Neural progenitor cell (in vitro differentiated cells): ENCODE measurements around the gene GSDMA. TPM values are rescaled to one million over a fixed set of nuclear protein-coding genes. Genes with fewer than 3 reads are reported as not detected.

Experiments used
- DNase-seq: peaks from one replicate; pipeline ENCODE4 v3.0.0-alpha.2; 2016; ENCODE audit warnings: low spot score
- H2AFZ ChIP-seq: fragments of 200-600 bp; sonication (generic); replicated peaks from 2 replicates; pipeline ENCODE4 v1.6.1; 2016; ENCODE audit warnings: antibody characterized with exemption
- H3F3A ChIP-seq: fragments of 200-600 bp; sonication (generic); 2 replicates; pipeline ENCODE4 v1.6.1; 2016; ENCODE audit warnings: antibody characterized with exemption, low read depth
- H3K27ac ChIP-seq: fragments of 200-600 bp; sonication (generic); 2 replicates; pipeline ENCODE4 v1.5.1; 2016; ENCODE audit warnings: mild to moderate bottlenecking
- H3K27me3 ChIP-seq: fragments of 200-600 bp; sonication (generic); 2 replicates; pipeline ENCODE4 v1.6.1; 2016; ENCODE audit warnings: mild to moderate bottlenecking, moderate library complexity
- H3K36me3 ChIP-seq: fragments of 200-600 bp; sonication (generic); 2 replicates; pipeline ENCODE4 v1.5.1; 2016
- H3K4me1 ChIP-seq: fragments of 200-600 bp; sonication (generic); 2 replicates; pipeline ENCODE4 v1.6.1; 2016; ENCODE audit warnings: mixed run types
- H3K4me2 ChIP-seq: fragments of 200-600 bp; sonication (generic); 2 replicates; pipeline ENCODE4 v1.6.1; 2016
- H3K4me3 ChIP-seq: fragments of 200-600 bp; sonication (generic); 2 replicates; pipeline ENCODE4 v1.5.1; 2016
- H3K79me2 ChIP-seq: fragments of 200-600 bp; sonication (generic); 2 replicates; pipeline ENCODE4 v1.6.1; 2016; ENCODE audit warnings: low read depth
- H3K9ac ChIP-seq: fragments of 200-600 bp; sonication (generic); 2 replicates; pipeline ENCODE4 v1.6.1; 2016
- H3K9me3 ChIP-seq: fragments of 200-600 bp; sonication (generic); 2 replicates; pipeline ENCODE4 v1.5.1; 2016; ENCODE audit warnings: low read depth
- H4K20me1 ChIP-seq: fragments of 200-600 bp; sonication (generic); 2 replicates; pipeline ENCODE4 v1.6.1; 2016; ENCODE audit warnings: low read depth
- H3K27ac Mint-ChIP-seq: 3 replicates; pipeline ENCODE4 v1.8.0; 2021; ENCODE audit warnings: mixed read lengths
- H3K27me3 Mint-ChIP-seq: 2 replicates; pipeline ENCODE4 v1.8.0; 2022; ENCODE audit warnings: low read depth, mild to moderate bottlenecking, inconsistent platforms, moderate library complexity, mixed read lengths; ENCODE audit not compliant: insufficient read depth
- H3K36me3 Mint-ChIP-seq: 3 replicates; pipeline ENCODE4 v1.8.0; 2021; ENCODE audit warnings: mixed read lengths
- H3K4me1 Mint-ChIP-seq: 3 replicates; pipeline ENCODE4 v1.8.0; 2021; ENCODE audit warnings: mixed read lengths
- H3K4me3 Mint-ChIP-seq: 3 replicates; pipeline ENCODE4 v1.8.0; 2021; ENCODE audit warnings: mild to moderate bottlenecking, moderate library complexity, mixed read lengths
- H3K9me3 Mint-ChIP-seq: 3 replicates; pipeline ENCODE4 v1.8.0; 2020; ENCODE audit warnings: mixed read lengths
- CTCF ChIP-seq: fragments of 200-600 bp; sonication (generic); IDR thresholded peaks from 2 replicates; pipeline ENCODE4 v1.5.1; 2017; ENCODE audit warnings: antibody characterized with exemption, mild to moderate bottlenecking
- EZH2 ChIP-seq: fragments of 200-600 bp; sonication (generic); IDR thresholded peaks from 2 replicates; pipeline ENCODE4 v1.6.1; 2017; ENCODE audit warnings: antibody characterized with exemption, mild to moderate bottlenecking, moderate library complexity
- EZH2phosphoT487 ChIP-seq: fragments of 200-600 bp; sonication (generic); IDR thresholded peaks from 2 replicates; pipeline ENCODE4 v1.6.1; 2017; ENCODE audit warnings: antibody characterized with exemption
- total RNA-seq: library from RNA; depleted of rRNA; stranded (reverse); fragments of >200 nt; gene quantifications from 2 replicates; pipeline ENCODE4 v1.2.3, GENCODE V29; 2015; ENCODE audit warnings: low replicate concordance

GSDMA gene
- total RNA-seq, 1 donor from 2014 or later = not detected

- Histone ChIP-seq H3K79me2 (no peaks in the 10 kb centered on the region), H3K9me3 (no peaks in the 10 kb centered on the region), H2AFZ (no peak overlapping the region), H3K27me3 (peaks cover 28% of the 10 kb centered on the region), H4K20me1 (no peaks in the 10 kb centered on the region), H3K9ac (no peak overlapping the region), H3F3A (peaks cover 3% of the 10 kb centered on the region), H3K4me1 (no peaks in the 10 kb centered on the region), H3K27ac (no peak overlapping the region), H3K4me3 (no peak overlapping the region), H3K4me2 (no peak overlapping the region), H3K36me3 (no peaks in the 10 kb centered on the region)
- H3K4me1 Mint-ChIP-seq = no peaks in the 10 kb centered on the region
- no peak for TF ChIP-seq CTCF
- H3K9me3 Mint-ChIP-seq = no peaks in the 10 kb centered on the region
- no peak for DNase-seq
- no peaks in the 10 kb centered on the region for H3K36me3 Mint-ChIP-seq
- H3K4me3 Mint-ChIP-seq = no peak overlapping the region
- H3K27ac Mint-ChIP-seq = no peak overlapping the region
- H3K27me3 Mint-ChIP-seq = peaks cover 19% of the 10 kb centered on the region
These were observed 9.5 kb downstream of the GSDMA start for GRCh38 chr17:39972271-39972670.

- H3K4me2 ChIP-seq = no peak overlapping the region
- Mint-ChIP-seq H3K4me3 (no peak overlapping the region), H3K27ac (no peak overlapping the region), H3K27me3 (peaks cover 19% of the 10 kb centered on the region), H3K9me3 (no peaks in the 10 kb centered on the region), H3K36me3 (no peaks in the 10 kb centered on the region), H3K4me1 (no peaks in the 10 kb centered on the region)
- no peaks in the 10 kb centered on the region for H4K20me1 ChIP-seq
- H3F3A ChIP-seq = peaks cover 3% of the 10 kb centered on the region
- no peak overlapping the region for H3K4me3 ChIP-seq
- H3K27me3 ChIP-seq = peaks cover 28% of the 10 kb centered on the region
- H3K4me1 ChIP-seq = no peaks in the 10 kb centered on the region
- H3K36me3 ChIP-seq = no peaks in the 10 kb centered on the region
- H3K79me2 ChIP-seq = no peaks in the 10 kb centered on the region
- H3K9ac ChIP-seq = no peak overlapping the region
- DNase-seq = no peak
- TF ChIP-seq CTCF (no peak), EZH2 (no peak), EZH2phosphoT487 (no peak)
- no peak overlapping the region for H3K27ac ChIP-seq
- H2AFZ ChIP-seq = no peak overlapping the region
- H3K9me3 ChIP-seq = no peaks in the 10 kb centered on the region
These were observed 10.7 kb downstream of the GSDMA start for GRCh38 chr17:39973496-39973895.

DNA sequence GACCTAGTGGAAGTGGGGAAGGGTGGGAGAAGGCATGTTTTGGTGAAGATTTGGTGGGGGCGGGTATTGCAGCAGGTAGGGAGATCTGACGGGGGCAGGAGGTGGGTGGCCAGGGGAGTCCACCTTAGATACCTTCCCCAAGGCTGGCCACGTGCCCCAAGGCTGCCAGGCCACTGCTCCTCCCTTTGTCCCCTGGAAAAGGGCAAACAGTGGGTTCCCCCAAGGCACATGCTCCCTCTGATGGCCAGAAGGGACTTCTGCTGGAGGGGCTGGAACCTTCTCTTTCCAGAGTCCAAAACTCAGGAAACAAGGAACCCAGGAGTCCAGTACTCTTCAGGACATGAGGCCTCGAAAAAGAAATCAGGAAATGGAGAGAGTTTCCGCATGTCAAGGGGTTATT lies 11.6 kb downstream of the GSDMA start:
- DNase-seq = no peak
- Histone ChIP-seq H2AFZ (no peak overlapping the region), H3F3A (peaks cover 6% of the 10 kb centered on the region), H3K27ac (no peak overlapping the region), H3K9ac (no peak overlapping the region), H3K4me3 (no peak overlapping the region), H3K79me2 (no peaks in the 10 kb centered on the region), H3K36me3 (no peaks in the 10 kb centered on the region), H4K20me1 (no peaks in the 10 kb centered on the region), H3K27me3 (peaks cover 30% of the 10 kb centered on the region), H3K9me3 (no peaks in the 10 kb centered on the region), H3K4me1 (peaks cover under 1% of the 10 kb centered on the region), H3K4me2 (no peak overlapping the region)
- TF ChIP-seq EZH2 (no peak), CTCF (no peak), EZH2phosphoT487 (no peak)
- no peaks in the 10 kb centered on the region for H3K36me3 Mint-ChIP-seq
- no peak overlapping the region for H3K27ac Mint-ChIP-seq
- no peak overlapping the region for H3K4me3 Mint-ChIP-seq
- H3K9me3 Mint-ChIP-seq = no peaks in the 10 kb centered on the region
- peaks cover 3% of the 10 kb centered on the region for H3K4me1 Mint-ChIP-seq
- peaks cover 19% of the 10 kb centered on the region for H3K27me3 Mint-ChIP-seq

DNA sequence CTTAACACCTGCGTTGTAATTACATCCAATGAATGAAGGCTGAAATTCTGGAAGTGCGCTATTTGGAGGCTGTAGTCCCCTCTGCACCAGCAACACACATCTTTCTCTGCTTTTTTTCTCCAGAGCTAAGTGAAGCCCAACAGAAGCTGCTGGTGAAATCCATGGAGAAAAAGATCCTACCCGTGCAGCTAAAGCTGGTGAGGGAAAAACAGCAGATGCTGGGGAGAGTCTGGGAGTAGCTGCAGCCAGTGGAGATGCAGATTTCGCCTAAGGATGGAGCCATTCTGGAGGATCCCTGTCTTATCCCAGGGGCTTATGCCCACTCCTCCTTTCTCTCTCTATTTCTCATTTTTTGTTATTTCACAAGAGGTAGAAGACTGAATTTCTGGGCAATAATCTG lies 13.0 kb downstream of the GSDMA start:
- H3K36me3 Mint-ChIP-seq = no peaks in the 10 kb centered on the region
- H2AFZ ChIP-seq = no peak overlapping the region
- peaks cover 10% of the 10 kb centered on the region for H3K4me1 Mint-ChIP-seq

More for the DNA sequence above, 13.0 kb downstream of the GSDMA start:
- H3K9ac ChIP-seq = no peak overlapping the region
- H3K79me2 ChIP-seq = peaks cover under 1% of the 10 kb centered on the region
- DNase-seq = no peak
- peaks cover under 1% of the 10 kb centered on the region for H4K20me1 ChIP-seq
- no peak overlapping the region for H3K27ac ChIP-seq
- peaks cover 14% of the 10 kb centered on the region for H3F3A ChIP-seq
- H3K4me2 ChIP-seq = no peak overlapping the region
- peaks cover 27% of the 10 kb centered on the region for H3K27me3 ChIP-seq
- peaks cover 3% of the 10 kb centered on the region for H3K4me1 ChIP-seq
- Mint-ChIP-seq H3K9me3 (no peaks in the 10 kb centered on the region), H3K27me3 (peaks cover 17% of the 10 kb centered on the region), H3K4me3 (no peak overlapping the region), H3K27ac (no peak overlapping the region)
- H3K36me3 ChIP-seq = no peaks in the 10 kb centered on the region
- no peak overlapping the region for H3K4me3 ChIP-seq
- H3K9me3 ChIP-seq = no peaks in the 10 kb centered on the region
- TF ChIP-seq CTCF (no peak), EZH2 (no peak), EZH2phosphoT487 (no peak)
